Large intestine (tissue), 3 donors: ENCODE measurements around the gene ARL8B. TPM values are rescaled to one million over a fixed set of nuclear protein-coding genes. Genes with fewer than 3 reads are reported as not detected.

Experiments used
- DNase-seq, 2 donors: peaks; one replicate each; pipeline versions ENCODE4 v3.0.0 to v3.0.0-alpha.2; 2013
- H3K27ac ChIP-seq: one replicate; pipeline ENCODE4 v1.5.1; 2013; ENCODE audit warnings: low read length
- H3K27me3 ChIP-seq: 2 replicates; pipeline ENCODE4 v1.6.1; 2013; ENCODE audit warnings: low read length; ENCODE audit not compliant: control insufficient read depth, insufficient read depth
- H3K36me3 ChIP-seq: 2 replicates; pipeline ENCODE4 v1.6.1; 2013; ENCODE audit warnings: low read length; ENCODE audit not compliant: control insufficient read depth, insufficient read depth
- H3K4me1 ChIP-seq: one replicate; pipeline ENCODE4 v1.6.1; 2013; ENCODE audit warnings: low read length; ENCODE audit not compliant: control insufficient read depth, insufficient read depth
- H3K4me3 ChIP-seq: one replicate; pipeline ENCODE4 v1.5.1; 2013; ENCODE audit warnings: low read length
- H3K9me3 ChIP-seq: one replicate; pipeline ENCODE4 v1.6.1; 2013; ENCODE audit warnings: mild to moderate bottlenecking, low read depth, low read length, moderate library complexity; ENCODE audit not compliant: control insufficient read depth
- WGBS: methylation state at CpG from one replicate; pipeline ENCODE4 v1.1.5; 2013; ENCODE audit warnings: low lambda C conversion rate; ENCODE audit not compliant: insufficient coverage; 5-methylcytosine and 5-hydroxymethylcytosine counted together
- polyA plus RNA-seq: library from polyadenylated mRNA; unstranded; fragments of 120-200 nt; gene quantifications from one replicate; pipeline ENCODE4 v1.2.1, GENCODE V29; 2013

ARL8B gene
- polyA plus RNA-seq, 1 donor: 68.0 TPM

GRCh38 chr3:5191555-5192304 lies 69.6 kb downstream of the ARL8B start:
- Histone ChIP-seq H3K9me3 (no peaks in the 10 kb centered on the region), H3K36me3 (peaks cover 8% of the 10 kb centered on the region), H3K27me3 (no peaks in the 10 kb centered on the region), H3K27ac (no peak overlapping the region), H3K4me3 (no peak overlapping the region), H3K4me1 (peaks cover 8% of the 10 kb centered on the region)
- no peak for DNase-seq
- 75% methylated on average over 2 of the region's 5 CpGs for WGBS

GRCh38 chr3:5192571-5193365 lies 70.7 kb downstream of the ARL8B start:
- no peak overlapping the region for H3K4me3 ChIP-seq
- no peak overlapping the region for H3K27ac ChIP-seq
- WGBS: 100% methylated on average over 1 of the region's 3 CpGs
- DNase-seq: no peak
- no peaks in the 10 kb centered on the region for H3K27me3 ChIP-seq
- peaks cover 8% of the 10 kb centered on the region for H3K4me1 ChIP-seq
- H3K36me3 ChIP-seq: peaks cover 8% of the 10 kb centered on the region
- H3K9me3 ChIP-seq: no peaks in the 10 kb centered on the region

GRCh38 chr3:5194341-5194740 lies 72.2 kb downstream of the ARL8B start:
- no peaks in the 10 kb centered on the region for H3K9me3 ChIP-seq
- peaks cover 12% of the 10 kb centered on the region for H3K36me3 ChIP-seq
- no peak overlapping the region for H3K4me3 ChIP-seq
- 80% methylated on average over 1 of the region's 2 CpGs for WGBS
- H3K4me1 ChIP-seq: peaks cover 3% of the 10 kb centered on the region
- no peak for DNase-seq
- H3K27ac ChIP-seq: peak overlapping the region; percentile 40
- H3K27me3 ChIP-seq: no peaks in the 10 kb centered on the region

GRCh38 chr3:5194801-5195509 lies 72.9 kb downstream of the ARL8B start:
- peak; percentile 73 to 75 for DNase-seq
- 90% methylated on average over 1 of the region's 2 CpGs for WGBS
- Histone ChIP-seq H3K9me3 (no peaks in the 10 kb centered on the region), H3K27me3 (no peaks in the 10 kb centered on the region), H3K27ac (peak overlapping the region; percentile 40), H3K4me1 (peaks cover 3% of the 10 kb centered on the region), H3K4me3 (no peak overlapping the region), H3K36me3 (peaks cover 17% of the 10 kb centered on the region)

GRCh38 chr3:5195605-5196004 lies 73.5 kb downstream of the ARL8B start:
- H3K4me3 ChIP-seq: no peak overlapping the region
- WGBS: 60% methylated on average over 1 of the region's 2 CpGs
- H3K36me3 ChIP-seq: peaks cover 20% of the 10 kb centered on the region
- H3K4me1 ChIP-seq: no peaks in the 10 kb centered on the region
- no peaks in the 10 kb centered on the region for H3K9me3 ChIP-seq
- no peak overlapping the region for H3K27ac ChIP-seq
- DNase-seq: no peak
- H3K27me3 ChIP-seq: no peaks in the 10 kb centered on the region

- H3K27me3 ChIP-seq: no peaks in the 10 kb centered on the region
- H3K36me3 ChIP-seq: peaks cover 30% of the 10 kb centered on the region
- H3K4me3 ChIP-seq: no peak overlapping the region
- no peak for DNase-seq
- H3K9me3 ChIP-seq: no peaks in the 10 kb centered on the region
- 80% methylated on average over 1 of the region's 4 CpGs for WGBS
- H3K27ac ChIP-seq: no peak overlapping the region
- H3K4me1 ChIP-seq: no peaks in the 10 kb centered on the region
These were observed 74.9 kb downstream of the ARL8B start for GRCh38 chr3:5197022-5197421.

GRCh38 chr3:5197470-5198312 lies 75.6 kb downstream of the ARL8B start:
- Histone ChIP-seq H3K36me3 (peaks cover 36% of the 10 kb centered on the region), H3K4me1 (no peaks in the 10 kb centered on the region), H3K4me3 (no peak overlapping the region), H3K27ac (no peak overlapping the region), H3K27me3 (no peaks in the 10 kb centered on the region), H3K9me3 (no peaks in the 10 kb centered on the region)
- no CpG with 5 or more reads among the region's 8 CpGs for WGBS
- no peak for DNase-seq

GRCh38 chr3:5198313-5198677 lies 76.2 kb downstream of the ARL8B start:
- H3K27me3 ChIP-seq: no peaks in the 10 kb centered on the region
- peaks cover 40% of the 10 kb centered on the region for H3K36me3 ChIP-seq
- no peaks in the 10 kb centered on the region for H3K9me3 ChIP-seq
- no peak overlapping the region for H3K4me3 ChIP-seq
- DNase-seq: no peak
- H3K4me1 ChIP-seq: no peaks in the 10 kb centered on the region
- 80% methylated on average over 1 of the region's 4 CpGs for WGBS
- H3K27ac ChIP-seq: no peak overlapping the region

GRCh38 chr3:5198986-5199731 lies 77.1 kb downstream of the ARL8B start:
- no peaks in the 10 kb centered on the region for H3K27me3 ChIP-seq
- H3K4me1 ChIP-seq: no peaks in the 10 kb centered on the region
- no peak for DNase-seq
- no peaks in the 10 kb centered on the region for H3K9me3 ChIP-seq
- H3K27ac ChIP-seq: no peak overlapping the region
- 67% methylated on average over 3 of the region's 5 CpGs for WGBS
- H3K4me3 ChIP-seq: no peak overlapping the region
- peaks cover 45% of the 10 kb centered on the region for H3K36me3 ChIP-seq
